Stimulated activated CD4-positive, alpha-beta T cell treated with anti-CD3 and anti-CD28 coated beads, Interleukin-12 subunit alpha, Interleukin-12 subunit beta, amount 100 ng/mL, for 4 hours (primary cell): Measurements from ENCODE around the gene NLGN2.

Experiments
- DNase-seq: peaks from one replicate; pipeline ENCODE4 v3.0.0-alpha.2; 2020

The NLGN2 gene

DNA sequence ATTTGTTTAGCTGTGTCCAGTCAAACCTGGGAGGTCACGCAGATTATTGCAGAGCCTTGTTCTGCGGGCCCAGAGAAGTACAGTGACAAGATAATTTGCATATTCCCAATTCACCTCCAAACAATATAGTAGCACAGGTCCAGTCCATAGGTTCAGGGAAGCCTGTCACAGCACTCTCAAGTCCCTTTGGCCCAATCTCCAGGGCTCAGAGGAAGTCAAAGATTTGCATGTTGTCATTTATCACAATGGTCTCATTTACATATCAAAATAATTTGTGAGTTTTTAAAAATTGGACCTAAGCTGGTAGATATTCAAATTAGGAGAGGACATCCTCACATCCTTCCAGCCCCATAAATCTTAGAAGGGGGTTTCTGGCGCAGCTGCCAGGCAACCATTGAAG lies 59.9 kb downstream of the NLGN2 start:
- DNase-seq, result no peak

GRCh38 chr17:7468290-7468689 lies 60.6 kb downstream of the NLGN2 start:
- DNase-seq, result no peak

DNA sequence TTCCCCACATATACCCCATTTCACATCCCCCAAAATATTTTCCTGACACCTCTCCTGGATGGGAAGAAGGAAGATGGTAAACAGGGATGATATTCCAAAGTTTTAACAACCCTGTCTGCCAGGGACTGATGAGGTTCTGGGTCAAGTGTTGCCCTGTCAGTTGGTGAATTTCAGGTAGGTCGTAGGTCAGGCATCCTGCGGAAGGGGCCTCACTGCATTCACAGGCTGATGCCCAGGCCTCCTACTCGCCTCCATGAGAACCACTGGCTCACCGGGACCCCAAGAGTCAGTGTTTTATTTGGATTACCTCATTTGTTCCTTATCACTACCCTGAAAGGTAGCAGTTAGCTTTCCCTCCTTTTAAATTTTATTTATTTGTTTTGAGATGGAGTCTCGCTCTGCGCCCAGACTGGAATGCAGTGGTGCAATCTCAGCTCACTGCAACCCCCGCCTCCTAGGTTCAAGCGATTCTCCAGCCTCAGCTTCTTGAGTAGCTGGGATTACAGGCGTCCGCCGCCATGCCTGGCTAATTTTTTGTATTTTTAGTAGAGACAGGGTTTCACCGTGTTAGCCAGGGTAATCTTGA lies 61.3 kb downstream of the NLGN2 start:
- DNase-seq, result no peak
